ENCODE results near the gene EFNA3.

Gene EFNA3

DNA sequence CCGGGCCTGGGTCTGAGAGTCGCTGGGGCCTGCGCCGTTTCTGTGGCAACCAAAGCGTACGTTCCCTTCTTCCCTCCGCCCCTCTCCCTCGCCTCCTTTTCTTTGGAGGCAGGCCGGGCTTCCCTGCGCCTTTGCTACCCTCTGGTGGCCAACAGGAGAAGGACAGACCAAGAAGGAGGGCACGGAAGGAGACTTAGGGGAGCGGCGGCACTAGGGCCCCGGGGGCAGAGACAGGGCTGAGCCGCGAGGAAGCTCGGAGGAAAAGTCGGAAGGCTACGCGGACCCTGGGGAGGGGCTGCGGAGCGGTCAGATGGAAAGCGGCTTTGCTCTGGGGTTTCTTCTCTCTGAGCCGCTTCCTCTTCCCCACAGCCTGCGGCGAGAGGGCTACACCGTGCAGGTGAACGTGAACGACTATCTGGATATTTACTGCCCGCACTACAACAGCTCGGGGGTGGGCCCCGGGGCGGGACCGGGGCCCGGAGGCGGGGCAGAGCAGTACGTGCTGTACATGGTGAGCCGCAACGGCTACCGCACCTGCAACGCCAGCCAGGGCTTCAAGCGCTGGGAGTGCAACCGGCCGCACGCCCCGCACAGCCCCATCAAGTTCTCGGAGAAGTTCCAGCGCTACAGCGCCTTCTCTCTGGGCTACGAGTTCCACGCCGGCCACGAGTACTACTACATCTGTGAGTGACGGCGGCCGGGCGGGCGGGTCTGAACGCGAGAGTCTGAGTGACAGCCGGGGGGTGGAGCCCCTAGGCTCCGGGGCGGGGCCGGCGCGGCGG, 6.3 kb downstream of the EFNA3 start (continued):
- TF ChIP-seq, protein P1, sequence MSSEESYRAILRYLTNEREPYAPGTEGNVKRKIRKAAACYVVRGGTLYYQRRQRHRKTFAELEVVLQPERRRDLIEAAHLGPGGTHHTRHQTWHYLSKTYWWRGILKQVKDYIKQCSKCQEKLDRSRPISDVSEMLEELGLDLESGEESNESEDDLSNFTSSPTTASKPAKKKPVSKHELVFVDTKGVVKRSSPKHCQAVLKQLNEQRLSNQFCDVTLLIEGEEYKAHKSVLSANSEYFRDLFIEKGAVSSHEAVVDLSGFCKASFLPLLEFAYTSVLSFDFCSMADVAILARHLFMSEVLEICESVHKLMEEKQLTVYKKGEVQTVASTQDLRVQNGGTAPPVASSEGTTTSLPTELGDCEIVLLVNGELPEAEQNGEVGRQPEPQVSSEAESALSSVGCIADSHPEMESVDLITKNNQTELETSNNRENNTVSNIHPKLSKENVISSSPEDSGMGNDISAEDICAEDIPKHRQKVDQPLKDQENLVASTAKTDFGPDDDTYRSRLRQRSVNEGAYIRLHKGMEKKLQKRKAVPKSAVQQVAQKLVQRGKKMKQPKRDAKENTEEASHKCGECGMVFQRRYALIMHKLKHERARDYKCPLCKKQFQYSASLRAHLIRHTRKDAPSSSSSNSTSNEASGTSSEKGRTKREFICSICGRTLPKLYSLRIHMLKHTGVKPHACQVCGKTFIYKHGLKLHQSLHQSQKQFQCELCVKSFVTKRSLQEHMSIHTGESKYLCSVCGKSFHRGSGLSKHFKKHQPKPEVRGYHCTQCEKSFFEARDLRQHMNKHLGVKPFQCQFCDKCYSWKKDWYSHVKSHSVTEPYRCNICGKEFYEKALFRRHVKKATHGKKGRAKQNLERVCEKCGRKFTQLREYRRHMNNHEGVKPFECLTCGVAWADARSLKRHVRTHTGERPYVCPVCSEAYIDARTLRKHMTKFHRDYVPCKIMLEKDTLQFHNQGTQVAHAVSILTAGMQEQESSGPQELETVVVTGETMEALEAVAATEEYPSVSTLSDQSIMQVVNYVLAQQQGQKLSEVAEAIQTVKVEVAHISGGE (tag by site-specific recombination; conservative IDR thresholded peaks at IDR 0.05; ENCODE audit: low read depth), result peak; percentile 73
- peak; percentile 95 for TF ChIP-seq KLF8 (tag by site-specific recombination; IDR thresholded peaks at IDR 0.05)
- peak; percentile 78 for TF ChIP-seq ZXDB (tag by site-specific recombination; IDR thresholded peaks at IDR 0.05)
- TF ChIP-seq ZIC2 (tag by site-specific recombination; IDR thresholded peaks at IDR 0.05), result no peak
- TF ChIP-seq HOXD13 (CRISPR knock-in tag; IDR thresholded peaks at IDR 0.05; ENCODE audit: borderline replicate concordance), result no peak
- TF ChIP-seq SP7 (tag by site-specific recombination; IDR thresholded peaks at IDR 0.05), result peak; percentile 89
- TF ChIP-seq REST (tag by site-specific recombination; IDR thresholded peaks at IDR 0.05), result peak; percentile 35
- TF ChIP-seq KLF10 (tag by site-specific recombination; IDR thresholded peaks at IDR 0.05), result peak; percentile 78
- no peak for TF ChIP-seq ZNF175 (tag by site-specific recombination; IDR thresholded peaks at IDR 0.05)
- TF ChIP-seq, protein P2, sequence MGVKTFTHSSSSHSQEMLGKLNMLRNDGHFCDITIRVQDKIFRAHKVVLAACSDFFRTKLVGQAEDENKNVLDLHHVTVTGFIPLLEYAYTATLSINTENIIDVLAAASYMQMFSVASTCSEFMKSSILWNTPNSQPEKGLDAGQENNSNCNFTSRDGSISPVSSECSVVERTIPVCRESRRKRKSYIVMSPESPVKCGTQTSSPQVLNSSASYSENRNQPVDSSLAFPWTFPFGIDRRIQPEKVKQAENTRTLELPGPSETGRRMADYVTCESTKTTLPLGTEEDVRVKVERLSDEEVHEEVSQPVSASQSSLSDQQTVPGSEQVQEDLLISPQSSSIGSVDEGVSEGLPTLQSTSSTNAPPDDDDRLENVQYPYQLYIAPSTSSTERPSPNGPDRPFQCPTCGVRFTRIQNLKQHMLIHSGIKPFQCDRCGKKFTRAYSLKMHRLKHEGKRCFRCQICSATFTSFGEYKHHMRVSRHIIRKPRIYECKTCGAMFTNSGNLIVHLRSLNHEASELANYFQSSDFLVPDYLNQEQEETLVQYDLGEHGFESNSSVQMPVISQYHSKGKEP (tag by site-specific recombination; IDR thresholded peaks at IDR 0.05), result 0 out of 2 replicates have a peak, but pooled peaks have one; percentile 59
- TF ChIP-seq PRDM1 (tag by site-specific recombination; IDR thresholded peaks at IDR 0.05), result no peak
- peak; percentile 88; the same call in 1 of the 2 replicates for TF ChIP-seq ZNF391 (tag by site-specific recombination; IDR thresholded peaks at IDR 0.05; ENCODE audit: borderline replicate concordance, low read depth)
- TF ChIP-seq ZBTB6 (tag by site-specific recombination; IDR thresholded peaks at IDR 0.05), result no peak
- TF ChIP-seq ZNF555 (tag by site-specific recombination; conservative IDR thresholded peaks at IDR 0.05), result no peak
- 0 out of 2 replicates have a peak, but pooled peaks have one; percentile 22 for TF ChIP-seq ZNF423 (tag by site-specific recombination; IDR thresholded peaks at IDR 0.05)
- TF ChIP-seq ZNF558 (tag by site-specific recombination; IDR thresholded peaks at IDR 0.05), result peak; percentile 49; the same call in 1 of the 2 replicates
- no peak for TF ChIP-seq BCL11B (tag by site-specific recombination; IDR thresholded peaks at IDR 0.05; ENCODE audit: low read depth)
- no peak for TF ChIP-seq ZNF837 (tag by site-specific recombination; IDR thresholded peaks at IDR 0.05)
- peak; percentile 95 for TF ChIP-seq ZNF654 (tag by site-specific recombination; IDR thresholded peaks at IDR 0.05; ENCODE audit: low read depth)
- peak; percentile 53; the same call in 1 of the 2 replicates for TF ChIP-seq ZNF394 (tag by site-specific recombination; IDR thresholded peaks at IDR 0.05; ENCODE audit: borderline replicate concordance)
- no peak for TF ChIP-seq ZNF580 (tag by site-specific recombination; IDR thresholded peaks at IDR 0.05)
- TF ChIP-seq ZNF530 (tag by site-specific recombination; IDR thresholded peaks at IDR 0.05; ENCODE audit: low read depth), result no peak
- TF ChIP-seq, protein P3, sequence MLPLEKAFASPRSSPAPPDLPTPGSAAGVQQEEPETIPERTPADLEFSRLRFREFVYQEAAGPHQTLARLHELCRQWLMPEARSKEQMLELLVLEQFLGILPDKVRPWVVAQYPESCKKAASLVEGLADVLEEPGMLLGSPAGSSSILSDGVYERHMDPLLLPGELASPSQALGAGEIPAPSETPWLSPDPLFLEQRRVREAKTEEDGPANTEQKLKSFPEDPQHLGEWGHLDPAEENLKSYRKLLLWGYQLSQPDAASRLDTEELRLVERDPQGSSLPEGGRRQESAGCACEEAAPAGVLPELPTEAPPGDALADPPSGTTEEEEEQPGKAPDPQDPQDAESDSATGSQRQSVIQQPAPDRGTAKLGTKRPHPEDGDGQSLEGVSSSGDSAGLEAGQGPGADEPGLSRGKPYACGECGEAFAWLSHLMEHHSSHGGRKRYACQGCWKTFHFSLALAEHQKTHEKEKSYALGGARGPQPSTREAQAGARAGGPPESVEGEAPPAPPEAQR (tag by site-specific recombination; IDR thresholded peaks at IDR 0.05), result no peak
- TF ChIP-seq, protein P4, sequence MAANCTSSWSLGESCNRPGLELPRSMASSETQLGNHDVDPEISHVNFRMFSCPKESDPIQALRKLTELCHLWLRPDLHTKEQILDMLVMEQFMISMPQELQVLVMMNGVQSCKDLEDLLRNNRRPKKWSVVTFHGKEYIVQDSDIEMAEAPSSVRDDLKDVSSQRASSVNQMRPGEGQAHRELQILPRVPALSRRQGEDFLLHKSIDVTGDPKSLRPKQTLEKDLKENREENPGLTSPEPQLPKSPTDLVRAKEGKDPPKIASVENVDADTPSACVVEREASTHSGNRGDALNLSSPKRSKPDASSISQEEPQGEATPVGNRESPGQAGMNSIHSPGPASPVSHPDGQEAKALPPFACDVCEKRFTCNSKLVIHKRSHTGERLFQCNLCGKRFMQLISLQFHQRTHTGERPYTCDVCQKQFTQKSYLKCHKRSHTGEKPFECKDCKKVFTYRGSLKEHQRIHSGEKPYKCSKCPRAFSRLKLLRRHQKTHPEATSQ (tag by site-specific recombination; IDR thresholded peaks at IDR 0.05), result no peak
- TF ChIP-seq ZNF561 (tag by site-specific recombination; IDR thresholded peaks at IDR 0.05; ENCODE audit: borderline replicate concordance), result peak; percentile 52; the same call in 1 of the 2 replicates

All from HEK293 (cell line).